Motor neuron (in vitro differentiated cells): ENCODE results near the gene TTC39C. TPM values are rescaled to one million over a fixed set of nuclear protein-coding genes. Genes with fewer than 3 reads are reported as not detected.

Source experiments
- ATAC-seq, 8 experiments: fragments of 200-7000 bp; cut with Tn5 transposase; replicated peaks in 6 of 8; 2 replicates each; pipeline ENCODE4 v1.8.0; 2021; ENCODE audit warnings: mild to moderate bottlenecking in 8 of 8, moderate library complexity in 8 of 8
- H3K27ac ChIP-seq, 2 donors: fragments of 250-450 bp; sonication (Bioruptor Pico); 2 replicates each; pipeline ENCODE4 v1.9.0; 2021; ENCODE audit warnings: antibody characterized with exemption in 2 of 2, mild to moderate bottlenecking in 2 of 2, moderate library complexity in 1 of 2
- H3K4me1 ChIP-seq, 2 donors: fragments of 250-450 bp; sonication (Bioruptor Pico); replicated peaks in 1 of 2; 2 replicates each; pipeline ENCODE4 v1.6.1; 2021; ENCODE audit warnings: antibody characterized with exemption in 2 of 2, mild to moderate bottlenecking in 2 of 2, moderate library complexity in 1 of 2
- H3K4me3 ChIP-seq, 5 donors: fragments of 250-450 bp; sonication (Bioruptor Pico); 2 replicates each; pipeline ENCODE4 v1.9.0; 2021; ENCODE audit warnings: antibody characterized with exemption in 5 of 5, mild to moderate bottlenecking in 5 of 5, moderate library complexity in 4 of 5
- WGBS, 10 experiments: fragments of 450-650 bp; shearing (Covaris generic); methylation state at CpG; one replicate each; pipeline ENCODE4 v1.0.0; 2022; 5-methylcytosine and 5-hydroxymethylcytosine counted together
- in situ Hi-C, 9 experiments: fragments of 400-800 bp; cut with MboI; loops; one replicate each; pipeline ENCODE4 v1.15.0; 2021; ENCODE audit warnings: low sequenced_read_pairs in 9 of 9, low pct_unique_long_range_greater_than_20kb in 2 of 9; ENCODE audit not compliant: unreplicated experiment in 9 of 9
- total RNA-seq, 8 experiments: library from RNA; unstranded; fragments of 300-600 nt; gene quantifications; 2 replicates each; pipeline versions ENCODE4 v1.2.3 to v1.2.4, GENCODE V29; 2022

TTC39C gene
- total RNA-seq, 8 experiments from 2014 or later, result 15.0 to 61.6 (median 22.3) TPM

DNA sequence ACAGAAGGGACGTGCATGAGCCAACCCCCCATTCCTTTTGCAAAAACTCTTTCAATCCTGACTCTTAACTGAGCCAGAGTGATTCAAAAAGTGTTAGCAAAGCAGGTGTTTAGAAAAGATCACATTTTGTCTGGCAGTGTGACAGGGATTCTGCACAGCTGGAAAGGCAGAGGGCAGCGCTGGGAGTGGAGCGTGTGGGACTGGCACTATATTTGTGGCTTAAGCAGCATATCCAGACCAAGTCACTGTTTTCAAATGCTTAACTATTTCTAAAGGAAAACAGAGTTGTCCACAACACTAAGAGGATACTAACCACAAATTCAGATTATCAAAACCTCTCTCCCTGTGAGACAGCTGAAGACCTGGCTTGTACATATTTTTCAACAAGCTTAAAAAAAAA is 143.3 kb downstream of the TTC39C start:
- no peak overlapping the region for H3K27ac ChIP-seq
- no peaks in the 10 kb centered on the region for H3K4me1 ChIP-seq
- in situ Hi-C loops, result no loop called here
- ATAC-seq, result no peak
- no peak overlapping the region for H3K4me3 ChIP-seq
- 71 to 100% (median 95%) methylated on average over 1 to 3 of the region's 3 CpGs; no CpG with 5 or more reads in 1 of the 10 experiments for WGBS, 10 experiments

DNA sequence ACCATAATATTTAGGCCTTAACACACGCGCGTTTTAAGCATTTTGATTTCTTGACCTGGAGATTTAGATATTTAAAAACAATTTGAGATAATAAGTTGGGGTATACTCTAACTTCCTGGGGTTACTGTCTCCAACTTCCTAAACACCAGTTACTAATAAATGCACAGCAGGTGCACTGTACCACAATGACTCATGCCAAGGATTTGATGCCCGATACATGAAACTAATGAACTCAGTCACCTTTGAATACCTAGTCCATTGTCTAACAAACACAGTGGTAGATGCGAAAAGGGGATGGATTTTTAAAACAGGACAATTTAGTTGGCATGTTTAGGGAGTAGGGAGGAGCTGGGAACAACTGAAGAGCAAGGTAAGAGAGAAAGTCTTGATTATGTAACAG is 145.5 kb downstream of the TTC39C start:
- no peaks in the 10 kb centered on the region for H3K4me1 ChIP-seq
- in situ Hi-C loops, result no loop called here
- no peak overlapping the region for H3K27ac ChIP-seq
- ATAC-seq, result no peak
- H3K4me3 ChIP-seq, result no peak overlapping the region
- 90 to 100% (median 96%) methylated on average over 1 to 5 of the region's 5 CpGs; no CpG with 5 or more reads in 2 of the 10 experiments for WGBS, 10 experiments

DNA sequence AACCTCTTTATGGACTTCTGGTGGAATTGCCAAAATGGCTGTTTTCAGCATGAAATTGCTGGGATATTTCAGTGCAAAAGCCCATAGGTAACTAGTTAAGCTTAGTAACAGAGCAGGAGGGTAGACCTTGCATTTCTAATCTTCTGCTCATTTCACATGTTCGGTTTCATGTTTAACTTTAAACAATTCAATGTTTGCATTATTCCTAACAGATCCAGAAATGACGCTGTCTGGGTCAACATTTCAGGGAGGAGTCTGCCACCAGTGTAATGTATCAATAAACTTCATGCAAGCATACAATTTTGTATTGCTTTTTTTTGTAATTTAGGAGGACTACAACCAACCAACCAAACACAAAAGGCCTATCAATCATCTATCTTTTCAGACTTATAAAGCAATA is 146.8 kb downstream of the TTC39C start:
- H3K27ac ChIP-seq, result no peak overlapping the region
- 56 to 100% (median 90%) methylated on average over 1 to 2 of the region's 2 CpGs for WGBS, 10 experiments
- H3K4me1 ChIP-seq, result no peaks in the 10 kb centered on the region
- no peak overlapping the region for H3K4me3 ChIP-seq
- ATAC-seq, result no peak
- in situ Hi-C loops, result no loop called here

DNA sequence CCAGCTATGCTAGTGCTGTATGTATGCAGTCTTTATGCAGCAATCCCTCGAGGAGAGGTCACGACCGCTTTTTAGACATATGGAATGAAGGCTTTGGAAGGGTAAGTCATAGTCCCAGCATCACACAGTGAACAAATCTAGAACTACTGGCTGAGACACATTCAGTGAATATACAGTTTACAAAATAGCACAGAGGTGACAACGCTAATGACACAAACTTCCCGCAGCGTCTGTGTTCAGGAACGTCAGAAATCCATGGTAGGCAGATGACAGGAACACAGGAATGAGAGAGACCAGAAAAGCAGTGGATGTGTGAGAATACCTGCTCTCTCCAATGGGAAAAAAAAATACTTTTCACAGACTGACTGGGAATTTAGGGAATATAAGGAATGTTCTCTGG is 153.9 kb downstream of the TTC39C start:
- in situ Hi-C loops, result no loop called here
- H3K4me1 ChIP-seq, result no peaks in the 10 kb centered on the region
- no peak for ATAC-seq
- WGBS, 10 experiments, result 81 to 100% (median 90%) methylated on average over 1 to 7 of the region's 7 CpGs; no CpG with 5 or more reads in 3 of the 10 experiments
- no peak overlapping the region for H3K27ac ChIP-seq
- no peak overlapping the region for H3K4me3 ChIP-seq

DNA sequence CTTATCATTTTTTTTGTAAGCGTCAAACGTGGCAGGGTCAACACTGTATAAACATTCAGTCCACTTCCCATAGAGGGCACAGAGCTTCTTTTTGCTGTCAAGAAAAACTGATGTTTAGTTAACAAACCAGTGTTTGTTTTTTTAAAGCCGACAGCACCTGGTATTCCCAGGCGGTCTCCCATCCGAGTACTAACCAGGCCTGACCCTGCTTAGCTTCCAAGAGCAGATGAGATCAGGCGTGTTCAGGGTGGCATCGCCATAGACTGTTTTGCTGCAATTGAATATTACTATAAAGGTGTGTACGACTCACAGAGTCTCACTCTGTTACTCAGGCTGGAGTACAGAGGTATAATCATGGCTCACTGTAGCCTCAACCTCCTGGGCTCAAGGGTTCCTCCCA is 155.8 kb downstream of the TTC39C start:
- in situ Hi-C loops, result no loop called here
- Histone ChIP-seq H3K4me3 (no peak overlapping the region), H3K27ac (no peak overlapping the region), H3K4me1 (no peaks in the 10 kb centered on the region)
- no peak for ATAC-seq
- 72 to 100% (median 91%) methylated on average over 2 to 7 of the region's 8 CpGs; no CpG with 5 or more reads in 2 of the 10 experiments for WGBS, 10 experiments

DNA sequence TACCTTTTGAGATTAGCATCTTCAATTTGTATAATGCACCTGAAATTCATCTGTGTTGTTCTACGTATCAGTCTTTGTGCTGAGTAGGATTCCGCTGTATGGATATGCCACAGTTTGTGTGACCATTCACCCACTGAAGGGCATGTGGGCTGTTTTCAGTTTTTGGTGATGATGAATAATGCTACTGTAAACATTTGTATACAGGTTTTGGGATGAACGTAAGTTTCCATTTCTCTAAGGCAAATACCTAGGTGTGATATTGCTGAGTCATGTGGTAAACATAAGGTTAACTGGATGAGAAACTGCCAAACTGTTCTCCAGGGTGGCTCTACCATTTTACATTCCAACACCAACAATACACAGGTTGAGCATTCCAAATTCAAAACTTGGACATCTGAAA is 159.4 kb downstream of the TTC39C start:
- in situ Hi-C loops, result no loop called here
- WGBS, 10 experiments, result 80 to 100% (median 95%) methylated on average over 1 to 3 of the region's 3 CpGs; no CpG with 5 or more reads in 3 of the 10 experiments
- no peak overlapping the region for H3K4me3 ChIP-seq
- no peaks in the 10 kb centered on the region for H3K4me1 ChIP-seq
- no peak for ATAC-seq
- no peak overlapping the region for H3K27ac ChIP-seq

DNA sequence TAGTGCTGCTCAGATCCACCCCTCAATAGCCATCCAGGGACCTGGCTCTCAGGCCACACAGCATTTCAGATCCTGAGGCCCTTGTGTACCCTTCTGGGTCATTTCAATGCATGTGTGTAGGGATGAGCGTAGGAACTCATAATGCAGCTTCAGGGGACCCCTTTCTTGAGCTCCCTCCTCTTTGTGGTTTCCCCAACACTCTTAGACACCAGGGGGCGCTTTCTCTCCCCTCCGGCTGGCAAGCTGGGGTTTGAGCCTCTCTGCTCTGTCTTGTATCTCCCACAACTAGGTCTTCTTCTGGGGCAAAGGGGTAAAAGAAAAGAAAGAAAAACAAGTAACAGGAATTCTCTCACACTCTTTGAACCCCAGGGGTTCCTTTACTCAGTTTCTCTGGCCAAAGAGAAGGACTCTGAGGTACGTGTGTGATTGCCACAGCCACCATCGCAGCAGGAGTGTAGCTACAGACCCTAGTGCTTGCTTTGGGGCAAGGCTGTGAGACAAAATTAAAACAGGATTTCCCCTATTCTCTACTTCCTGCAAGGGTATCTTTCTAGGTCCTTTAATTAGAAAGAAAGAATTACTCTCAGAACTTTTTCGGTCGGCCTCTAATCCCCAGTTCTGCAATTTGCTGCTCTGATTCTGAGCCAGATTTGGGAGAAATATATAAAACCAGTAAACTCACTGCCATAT is 162.3 kb downstream of the TTC39C start:
- H3K27ac ChIP-seq, result no peak overlapping the region
- in situ Hi-C loops, result no loop called here
- no peaks in the 10 kb centered on the region for H3K4me1 ChIP-seq
- H3K4me3 ChIP-seq, result no peak overlapping the region
- peak in 5 of 8 experiments; percentile 33 to 87 (median 74) for ATAC-seq
- 40 to 92% (median 68%) methylated on average over 2 to 7 of the region's 7 CpGs; no CpG with 5 or more reads in 4 of the 10 experiments for WGBS, 10 experiments

DNA sequence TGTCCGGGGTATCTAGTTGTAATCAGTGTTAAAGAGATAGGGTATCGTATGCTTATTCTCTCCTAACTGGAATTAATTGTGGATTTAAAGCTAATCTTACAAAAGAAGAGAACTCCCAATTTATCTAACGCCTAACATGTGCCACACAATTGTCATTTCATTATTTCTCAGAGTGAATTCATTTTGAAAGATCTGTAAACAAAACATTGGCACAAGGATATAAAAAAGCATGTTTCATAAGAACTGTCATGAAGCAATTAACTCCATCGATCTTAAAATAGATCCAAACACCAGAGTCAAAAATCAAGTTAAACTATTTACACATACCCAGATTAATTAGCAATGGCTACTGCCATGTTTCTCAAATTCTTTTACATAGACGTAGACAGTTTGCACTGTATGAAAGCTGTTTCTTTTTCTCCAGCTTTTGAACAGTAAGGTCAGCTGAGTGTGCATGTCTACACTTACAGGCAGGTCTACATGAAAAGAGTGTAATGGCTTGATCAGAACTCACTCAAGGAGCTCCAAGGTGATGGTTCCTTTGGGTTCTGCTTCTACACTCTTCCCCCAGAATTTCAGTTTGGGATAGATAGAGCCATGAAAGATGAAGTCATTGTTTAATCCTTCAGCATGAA is 163.1 kb downstream of the TTC39C start:
- 11 to 100% (median 91%) methylated on average over 1 to 5 of the region's 5 CpGs for WGBS, 10 experiments
- in situ Hi-C loops, result no loop called here
- no peak overlapping the region for H3K4me3 ChIP-seq
- H3K4me1 ChIP-seq, result no peaks in the 10 kb centered on the region
- ATAC-seq, result no peak
- H3K27ac ChIP-seq, result no peak overlapping the region

DNA sequence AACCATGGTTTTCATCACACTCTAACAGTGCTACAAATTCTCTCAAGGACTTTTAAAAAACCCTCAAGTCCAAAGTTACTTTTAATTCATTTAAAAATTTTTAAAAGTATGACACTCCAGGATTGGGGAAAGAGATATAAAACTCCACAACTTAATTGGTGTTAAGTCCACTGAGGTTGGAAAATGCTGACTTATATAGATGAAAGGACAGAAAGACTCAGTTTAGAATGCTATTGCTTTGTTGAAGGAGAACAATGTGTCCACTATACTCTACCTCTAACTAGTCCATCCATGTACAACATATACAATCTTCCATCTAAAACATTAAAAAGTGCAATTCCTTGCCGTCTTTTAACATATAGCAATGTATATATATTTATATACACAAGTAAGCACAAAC is 165.5 kb downstream of the TTC39C start:
- Histone ChIP-seq H3K4me1 (peaks cover 0 to 2% of the 10 kb centered on the region in 2 donors), H3K27ac (no peak overlapping the region), H3K4me3 (no peak overlapping the region)
- in situ Hi-C loops, result no loop called here
- 67 to 100% (median 100%) methylated on average over 1 of the region's 1 CpG; no CpG with 5 or more reads in 3 of the 10 experiments for WGBS, 10 experiments
- ATAC-seq, result no peak

DNA sequence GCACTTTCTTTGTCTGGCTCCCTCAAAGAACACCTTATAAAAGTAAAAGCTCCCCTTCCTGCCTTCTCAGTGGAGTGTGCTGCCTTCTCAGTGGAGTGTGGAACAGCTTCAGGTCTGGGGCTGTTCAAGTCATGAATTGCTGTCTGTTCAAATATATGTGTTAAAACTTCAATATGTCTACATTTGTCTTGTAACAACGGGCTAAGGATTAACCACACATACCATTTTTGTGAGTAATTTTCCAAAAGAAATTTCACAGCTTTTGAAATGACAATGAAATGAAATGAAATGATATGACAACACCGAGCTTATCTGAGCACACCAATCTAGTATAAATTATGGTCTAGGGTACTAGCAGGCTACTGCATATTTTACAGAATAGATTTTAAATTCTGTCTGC is 167.3 kb downstream of the TTC39C start:
- H3K4me3 ChIP-seq, result no peak overlapping the region
- WGBS, 10 experiments, result 0 to 100% (median 82%) methylated on average over 1 to 2 of the region's 2 CpGs
- ATAC-seq, result no peak
- in situ Hi-C loops, result no loop called here
- H3K27ac ChIP-seq, result no peak overlapping the region
- H3K4me1 ChIP-seq, result peaks cover 0 to 2% of the 10 kb centered on the region in 2 donors

Other genes starting within 250 kb of the TTC39C start
- gene CABYR, start 124.3 kb downstream of the TTC39C start, total RNA-seq, result 10 to 100 TPM in 1 of 8 experiments, 1 to 10 TPM in 7; 4.2 to 13.9 (median 6.8) TPM